SK-N-SH treated with all-trans-retinoic acid at 6 μM for 48 hours (cell line): Measurements from ENCODE around the gene LRRC23.

Source experiments
- ATAC-seq: fragments of 200-7000 bp; cut with Tn5 transposase; 3 replicates; pipeline ENCODE4 v1.9.1; 2020; ENCODE audit warnings: mild to moderate bottlenecking, moderate library complexity
- ARNTL ChIP-seq: fragments of 450-650 bp; formaldehyde crosslinking; IDR thresholded peaks from 2 replicates; pipeline ENCODE4 v1.5.0; 2020; ENCODE audit warnings: low read depth, mild to moderate bottlenecking, moderate library complexity, borderline replicate concordance
- BACH2 ChIP-seq: fragments of 250-450 bp; sonication (Bioruptor Pico); IDR thresholded peaks from 2 replicates; pipeline ENCODE4 v1.9.0; 2021; ENCODE audit warnings: mild to moderate bottlenecking, borderline replicate concordance
- CSDC2 ChIP-seq: fragments of 250-450 bp; sonication (Bioruptor Pico); IDR thresholded peaks from 2 replicates; pipeline ENCODE4 v1.5.0; 2020; ENCODE audit warnings: mild to moderate bottlenecking, moderate library complexity
- ESRRG ChIP-seq: fragments of 250-450 bp; sonication (Bioruptor Pico); IDR thresholded peaks from 2 replicates; pipeline ENCODE4 v1.6.1; 2021; ENCODE audit warnings: mild to moderate bottlenecking
- GLIS3 ChIP-seq: fragments of 250-450 bp; sonication (Bioruptor Pico); IDR thresholded peaks from 2 replicates; pipeline ENCODE4 v1.5.0; 2020; ENCODE audit warnings: mild to moderate bottlenecking, moderate library complexity
- ISL1 ChIP-seq: fragments of 250-450 bp; sonication (Bioruptor Pico); IDR thresholded peaks from 2 replicates; pipeline ENCODE4 v2.1.2; 2022; ENCODE audit warnings: mild to moderate bottlenecking, moderate library complexity
- OSR1 ChIP-seq: fragments of 250-450 bp; sonication (Bioruptor Pico); IDR thresholded peaks from 2 replicates; pipeline ENCODE4 v1.8.0; 2022; ENCODE audit warnings: moderate library complexity, mild to moderate bottlenecking, inconsistent platforms
- PPARA ChIP-seq: fragments of 250-450 bp; sonication (Bioruptor Pico); IDR thresholded peaks from 2 replicates; pipeline ENCODE4 v1.5.0; 2020; ENCODE audit warnings: mild to moderate bottlenecking, borderline replicate concordance
- RARB ChIP-seq: fragments of 250-450 bp; sonication (Bioruptor Pico); IDR thresholded peaks from 2 replicates; pipeline ENCODE4 v1.8.0; 2021; ENCODE audit warnings: mild to moderate bottlenecking, moderate library complexity
- SNAI2 ChIP-seq: fragments of 250-450 bp; sonication (Bioruptor Pico); IDR thresholded peaks from 2 replicates; pipeline ENCODE4 v1.5.0; 2020; ENCODE audit warnings: mild to moderate bottlenecking, moderate library complexity
- TCF4 ChIP-seq: fragments of 250-450 bp; sonication (Bioruptor Pico); IDR thresholded peaks from 2 replicates; pipeline ENCODE4 v1.8.0; 2021; ENCODE audit warnings: mild to moderate bottlenecking, moderate library complexity, borderline replicate concordance
- TOX ChIP-seq: fragments of 250-450 bp; sonication (Bioruptor Pico); IDR thresholded peaks from 2 replicates; pipeline ENCODE4 v1.8.0; 2021; ENCODE audit warnings: mild to moderate bottlenecking, moderate library complexity, borderline replicate concordance
- ZFP3 ChIP-seq: fragments of 250-450 bp; sonication (Bioruptor Pico); IDR thresholded peaks from 2 replicates; pipeline ENCODE4 v1.5.0; 2020; ENCODE audit warnings: mild to moderate bottlenecking, moderate library complexity
- ZFP30 ChIP-seq: fragments of 450-650 bp; formaldehyde crosslinking; IDR thresholded peaks from 2 replicates; pipeline ENCODE4 v1.5.0; 2022; ENCODE audit warnings: mild to moderate bottlenecking, moderate library complexity
- ZNF565 ChIP-seq: fragments of 450-650 bp; formaldehyde crosslinking; conservative IDR thresholded peaks from 2 replicates; pipeline ENCODE4 v1.5.0; 2020; ENCODE audit warnings: low read depth, mild to moderate bottlenecking, moderate library complexity
- ZNF8 ChIP-seq: fragments of 450-650 bp; formaldehyde crosslinking; IDR thresholded peaks from 2 replicates; pipeline ENCODE4 v1.5.0; 2020; ENCODE audit warnings: mild to moderate bottlenecking, moderate library complexity
- TF ChIP-seq, protein P1 (sequence below): fragments of 250-450 bp; sonication (Bioruptor Pico); IDR thresholded peaks from 2 replicates; pipeline ENCODE4 v1.8.0; 2020; ENCODE audit warnings: mild to moderate bottlenecking, moderate library complexity, borderline replicate concordance
- TF ChIP-seq, protein P2 (sequence below): fragments of 250-450 bp; sonication (Bioruptor Pico); IDR thresholded peaks from 2 replicates; pipeline ENCODE4 v1.5.1; 2020; ENCODE audit warnings: low read depth, mild to moderate bottlenecking, moderate library complexity
- TF ChIP-seq, protein P3 (sequence below): fragments of 250-450 bp; sonication (Bioruptor Pico); IDR thresholded peaks from 2 replicates; pipeline ENCODE4 v1.5.0; 2020; ENCODE audit warnings: mild to moderate bottlenecking, moderate library complexity
- TF ChIP-seq, protein P4 (sequence below): fragments of 250-450 bp; sonication (Bioruptor Pico); IDR thresholded peaks from 2 replicates; pipeline ENCODE4 v1.5.1; 2021; ENCODE audit warnings: mild to moderate bottlenecking, moderate library complexity

Gene LRRC23

DNA sequence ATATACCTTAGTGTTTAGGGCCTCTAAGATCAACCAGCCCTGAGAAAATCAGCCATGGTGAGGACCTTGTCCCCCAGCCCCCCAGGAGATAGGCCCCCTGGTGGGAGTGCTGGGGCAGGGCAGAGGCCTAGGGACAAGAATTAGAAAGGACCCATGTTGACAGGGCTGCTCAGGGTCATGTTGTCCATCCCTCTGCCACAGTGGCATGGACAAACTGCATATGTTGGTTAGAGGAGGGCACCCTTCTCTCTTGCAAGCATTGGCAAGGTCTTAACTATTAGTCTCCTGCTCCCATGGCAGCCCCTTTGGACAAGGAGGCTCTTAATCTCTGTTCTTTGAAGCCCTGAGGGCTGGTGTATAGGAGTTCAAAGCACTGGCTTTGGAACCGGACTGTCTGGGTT lies 45.8 kb downstream of the LRRC23 start:
- no peak for ATAC-seq

DNA sequence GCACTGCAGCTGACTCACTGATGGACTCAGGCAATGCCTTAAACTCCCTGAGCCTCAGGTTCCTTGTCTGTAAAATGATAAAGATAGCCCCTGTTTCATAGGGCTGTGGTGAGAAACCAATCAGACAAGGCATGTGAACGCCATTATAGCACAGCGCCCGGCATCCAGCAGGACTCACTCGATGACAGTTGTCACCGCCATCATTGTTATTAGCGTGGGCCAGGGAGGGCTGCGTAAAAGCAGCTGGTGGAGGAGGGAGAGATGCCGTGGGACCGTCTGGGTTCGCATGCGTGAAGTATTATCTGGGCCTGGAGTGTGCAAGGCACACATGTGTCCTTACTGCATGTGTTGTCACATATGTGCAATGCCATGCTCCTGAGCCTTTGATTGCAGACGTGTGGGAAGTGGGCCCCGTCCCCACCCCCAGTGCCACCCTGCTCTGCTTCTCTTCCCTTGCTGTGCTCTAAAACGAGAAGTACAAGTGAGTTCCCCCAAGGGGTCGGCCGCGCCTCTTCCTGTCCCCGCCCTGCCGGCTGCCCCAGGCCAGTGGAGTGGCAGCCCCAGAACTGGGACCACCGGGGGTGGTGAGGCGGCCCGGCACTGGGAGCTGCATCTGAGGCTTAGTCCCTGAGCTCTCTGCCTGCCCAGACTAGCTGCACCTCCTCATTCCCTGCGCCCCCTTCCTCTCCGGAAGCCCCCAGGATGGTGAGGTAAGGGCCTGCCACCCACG lies 46.4 kb downstream of the LRRC23 start, which contains the start of gene PTPN6:
Gene PTPN6 (plus strand): TSS at position 546 of the 730 bp plus-strand sequence. CDS start 157 bp downstream, at position 703.
- no peak for ATAC-seq
- TF ChIP-seq, protein P1, sequence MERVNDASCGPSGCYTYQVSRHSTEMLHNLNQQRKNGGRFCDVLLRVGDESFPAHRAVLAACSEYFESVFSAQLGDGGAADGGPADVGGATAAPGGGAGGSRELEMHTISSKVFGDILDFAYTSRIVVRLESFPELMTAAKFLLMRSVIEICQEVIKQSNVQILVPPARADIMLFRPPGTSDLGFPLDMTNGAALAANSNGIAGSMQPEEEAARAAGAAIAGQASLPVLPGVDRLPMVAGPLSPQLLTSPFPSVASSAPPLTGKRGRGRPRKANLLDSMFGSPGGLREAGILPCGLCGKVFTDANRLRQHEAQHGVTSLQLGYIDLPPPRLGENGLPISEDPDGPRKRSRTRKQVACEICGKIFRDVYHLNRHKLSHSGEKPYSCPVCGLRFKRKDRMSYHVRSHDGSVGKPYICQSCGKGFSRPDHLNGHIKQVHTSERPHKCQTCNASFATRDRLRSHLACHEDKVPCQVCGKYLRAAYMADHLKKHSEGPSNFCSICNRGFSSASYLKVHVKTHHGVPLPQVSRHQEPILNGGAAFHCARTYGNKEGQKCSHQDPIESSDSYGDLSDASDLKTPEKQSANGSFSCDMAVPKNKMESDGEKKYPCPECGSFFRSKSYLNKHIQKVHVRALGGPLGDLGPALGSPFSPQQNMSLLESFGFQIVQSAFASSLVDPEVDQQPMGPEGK (CRISPR knock-in tag): no peak
- TF ChIP-seq, protein P2, sequence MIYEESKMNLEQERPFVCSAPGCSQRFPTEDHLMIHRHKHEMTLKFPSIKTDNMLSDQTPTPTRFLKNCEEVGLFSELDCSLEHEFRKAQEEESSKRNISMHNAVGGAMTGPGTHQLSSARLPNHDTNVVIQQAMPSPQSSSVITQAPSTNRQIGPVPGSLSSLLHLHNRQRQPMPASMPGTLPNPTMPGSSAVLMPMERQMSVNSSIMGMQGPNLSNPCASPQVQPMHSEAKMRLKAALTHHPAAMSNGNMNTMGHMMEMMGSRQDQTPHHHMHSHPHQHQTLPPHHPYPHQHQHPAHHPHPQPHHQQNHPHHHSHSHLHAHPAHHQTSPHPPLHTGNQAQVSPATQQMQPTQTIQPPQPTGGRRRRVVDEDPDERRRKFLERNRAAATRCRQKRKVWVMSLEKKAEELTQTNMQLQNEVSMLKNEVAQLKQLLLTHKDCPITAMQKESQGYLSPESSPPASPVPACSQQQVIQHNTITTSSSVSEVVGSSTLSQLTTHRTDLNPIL (CRISPR knock-in tag): no peak
- TF ChIP-seq ZFP3 (CRISPR knock-in tag) (no peak), ZFP30 (CRISPR knock-in tag) (no peak), BACH2 (CRISPR knock-in tag) (no peak), GLIS3 (CRISPR knock-in tag) (no peak), ESRRG (CRISPR knock-in tag) (no peak), ARNTL (no peak), ZNF8 (CRISPR knock-in tag) (no peak), CSDC2 (CRISPR knock-in tag) (no peak), RARB (CRISPR knock-in tag) (no peak), OSR1 (CRISPR knock-in tag) (no peak), PPARA (CRISPR knock-in tag) (no peak), TOX (CRISPR knock-in tag) (no peak)
- TF ChIP-seq, protein P3, sequence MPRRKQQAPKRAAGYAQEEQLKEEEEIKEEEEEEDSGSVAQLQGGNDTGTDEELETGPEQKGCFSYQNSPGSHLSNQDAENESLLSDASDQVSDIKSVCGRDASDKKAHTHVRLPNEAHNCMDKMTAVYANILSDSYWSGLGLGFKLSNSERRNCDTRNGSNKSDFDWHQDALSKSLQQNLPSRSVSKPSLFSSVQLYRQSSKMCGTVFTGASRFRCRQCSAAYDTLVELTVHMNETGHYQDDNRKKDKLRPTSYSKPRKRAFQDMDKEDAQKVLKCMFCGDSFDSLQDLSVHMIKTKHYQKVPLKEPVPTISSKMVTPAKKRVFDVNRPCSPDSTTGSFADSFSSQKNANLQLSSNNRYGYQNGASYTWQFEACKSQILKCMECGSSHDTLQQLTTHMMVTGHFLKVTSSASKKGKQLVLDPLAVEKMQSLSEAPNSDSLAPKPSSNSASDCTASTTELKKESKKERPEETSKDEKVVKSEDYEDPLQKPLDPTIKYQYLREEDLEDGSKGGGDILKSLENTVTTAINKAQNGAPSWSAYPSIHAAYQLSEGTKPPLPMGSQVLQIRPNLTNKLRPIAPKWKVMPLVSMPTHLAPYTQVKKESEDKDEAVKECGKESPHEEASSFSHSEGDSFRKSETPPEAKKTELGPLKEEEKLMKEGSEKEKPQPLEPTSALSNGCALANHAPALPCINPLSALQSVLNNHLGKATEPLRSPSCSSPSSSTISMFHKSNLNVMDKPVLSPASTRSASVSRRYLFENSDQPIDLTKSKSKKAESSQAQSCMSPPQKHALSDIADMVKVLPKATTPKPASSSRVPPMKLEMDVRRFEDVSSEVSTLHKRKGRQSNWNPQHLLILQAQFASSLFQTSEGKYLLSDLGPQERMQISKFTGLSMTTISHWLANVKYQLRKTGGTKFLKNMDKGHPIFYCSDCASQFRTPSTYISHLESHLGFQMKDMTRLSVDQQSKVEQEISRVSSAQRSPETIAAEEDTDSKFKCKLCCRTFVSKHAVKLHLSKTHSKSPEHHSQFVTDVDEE: no peak
- TF ChIP-seq, protein P4, sequence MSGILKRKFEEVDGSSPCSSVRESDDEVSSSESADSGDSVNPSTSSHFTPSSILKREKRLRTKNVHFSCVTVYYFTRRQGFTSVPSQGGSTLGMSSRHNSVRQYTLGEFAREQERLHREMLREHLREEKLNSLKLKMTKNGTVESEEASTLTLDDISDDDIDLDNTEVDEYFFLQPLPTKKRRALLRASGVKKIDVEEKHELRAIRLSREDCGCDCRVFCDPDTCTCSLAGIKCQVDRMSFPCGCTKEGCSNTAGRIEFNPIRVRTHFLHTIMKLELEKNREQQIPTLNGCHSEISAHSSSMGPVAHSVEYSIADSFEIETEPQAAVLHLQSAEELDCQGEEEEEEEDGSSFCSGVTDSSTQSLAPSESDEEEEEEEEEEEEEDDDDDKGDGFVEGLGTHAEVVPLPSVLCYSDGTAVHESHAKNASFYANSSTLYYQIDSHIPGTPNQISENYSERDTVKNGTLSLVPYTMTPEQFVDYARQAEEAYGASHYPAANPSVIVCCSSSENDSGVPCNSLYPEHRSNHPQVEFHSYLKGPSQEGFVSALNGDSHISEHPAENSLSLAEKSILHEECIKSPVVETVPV (CRISPR knock-in tag): no peak

More for the DNA sequence above, 45.8 kb downstream of the LRRC23 start:
- TF ChIP-seq, protein P1 (CRISPR knock-in tag): no peak
- TF ChIP-seq PPARA (CRISPR knock-in tag) (no peak), ZNF565 (CRISPR knock-in tag) (no peak), ESRRG (CRISPR knock-in tag) (no peak), GLIS3 (CRISPR knock-in tag) (no peak), OSR1 (CRISPR knock-in tag) (no peak), ARNTL (no peak), CSDC2 (CRISPR knock-in tag) (no peak), RARB (CRISPR knock-in tag) (no peak), ZFP30 (CRISPR knock-in tag) (no peak), TOX (CRISPR knock-in tag) (no peak), SNAI2 (CRISPR knock-in tag) (no peak), TCF4 (CRISPR knock-in tag) (no peak), ZNF8 (CRISPR knock-in tag) (no peak), ZFP3 (CRISPR knock-in tag) (no peak), ISL1 (CRISPR knock-in tag) (no peak)
- TF ChIP-seq, protein P4 (CRISPR knock-in tag): no peak
- TF ChIP-seq, protein P3: no peak
